ENCODE data around the gene S100B.

DNA sequence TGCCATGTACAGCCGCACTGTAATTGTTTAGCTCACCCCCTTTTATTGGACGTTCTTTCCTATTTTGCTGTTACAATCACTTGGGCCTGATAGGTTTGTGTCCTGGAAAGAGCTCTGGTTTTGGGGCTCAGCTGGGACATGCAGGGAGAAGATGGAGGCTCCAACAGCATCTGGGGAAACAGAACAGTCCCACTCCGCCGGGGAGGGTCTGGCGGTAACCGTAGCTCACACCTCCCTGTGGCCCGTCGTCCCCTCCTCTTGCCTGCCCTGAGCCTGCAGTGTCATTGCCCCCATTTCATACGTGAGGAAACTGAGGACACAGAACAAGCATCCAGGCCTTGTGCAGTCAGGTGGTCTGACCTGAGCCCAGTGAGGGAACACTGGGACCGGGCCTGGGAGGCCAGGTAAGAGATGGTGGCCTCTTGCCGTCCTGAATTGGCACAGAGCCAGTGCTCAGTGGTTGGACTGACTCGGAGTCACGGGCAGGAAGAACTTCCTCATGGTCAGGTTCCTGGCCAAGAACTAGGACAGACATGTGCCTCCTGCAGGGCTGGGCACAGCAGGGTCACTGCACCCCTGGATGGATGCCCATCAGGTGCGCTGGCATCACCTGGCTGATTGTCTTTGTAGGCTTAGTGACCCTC, 41.8 kb downstream of the S100B start:
- TF ChIP-seq, protein P1, sequence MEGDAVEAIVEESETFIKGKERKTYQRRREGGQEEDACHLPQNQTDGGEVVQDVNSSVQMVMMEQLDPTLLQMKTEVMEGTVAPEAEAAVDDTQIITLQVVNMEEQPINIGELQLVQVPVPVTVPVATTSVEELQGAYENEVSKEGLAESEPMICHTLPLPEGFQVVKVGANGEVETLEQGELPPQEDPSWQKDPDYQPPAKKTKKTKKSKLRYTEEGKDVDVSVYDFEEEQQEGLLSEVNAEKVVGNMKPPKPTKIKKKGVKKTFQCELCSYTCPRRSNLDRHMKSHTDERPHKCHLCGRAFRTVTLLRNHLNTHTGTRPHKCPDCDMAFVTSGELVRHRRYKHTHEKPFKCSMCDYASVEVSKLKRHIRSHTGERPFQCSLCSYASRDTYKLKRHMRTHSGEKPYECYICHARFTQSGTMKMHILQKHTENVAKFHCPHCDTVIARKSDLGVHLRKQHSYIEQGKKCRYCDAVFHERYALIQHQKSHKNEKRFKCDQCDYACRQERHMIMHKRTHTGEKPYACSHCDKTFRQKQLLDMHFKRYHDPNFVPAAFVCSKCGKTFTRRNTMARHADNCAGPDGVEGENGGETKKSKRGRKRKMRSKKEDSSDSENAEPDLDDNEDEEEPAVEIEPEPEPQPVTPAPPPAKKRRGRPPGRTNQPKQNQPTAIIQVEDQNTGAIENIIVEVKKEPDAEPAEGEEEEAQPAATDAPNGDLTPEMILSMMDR (IDR thresholded peaks at IDR 0.05): no peak
- TF ChIP-seq POLR2A (IDR thresholded peaks at IDR 0.05) (no peak), POLR2AphosphoS5 (IDR thresholded peaks at IDR 0.05) (no peak)

All from prostate gland (tissue), 2 donors.